Smooth muscle cell (in vitro differentiated cells): ENCODE measurements around the gene RAB3IL1. TPM values are rescaled to one million over a fixed set of nuclear protein-coding genes. Genes with fewer than 3 reads are reported as not detected.

Source experiments
- DNase-seq: peaks from one replicate; lab custom pipeline; 2025; ENCODE audit not compliant: unreplicated experiment; lab: John Stamatoyannopoulos, UW
- H2AFZ ChIP-seq: fragments of 200-600 bp; sonication (generic); 2 replicates; pipeline ENCODE4 v1.6.0; 2016; ENCODE audit warnings: antibody characterized with exemption, low read depth, mild to moderate bottlenecking
- H3F3A ChIP-seq: fragments of 200-600 bp; sonication (generic); 2 replicates; pipeline ENCODE4 v1.6.0; 2017; ENCODE audit warnings: antibody characterized with exemption, low read depth
- H3K27ac ChIP-seq: fragments of 200-600 bp; sonication (generic); 2 replicates; pipeline ENCODE4 v1.5.1; 2016; ENCODE audit warnings: low read depth, mild to moderate bottlenecking
- H3K27me3 ChIP-seq: fragments of 200-600 bp; sonication (generic); 2 replicates; pipeline ENCODE4 v1.6.1; 2016; ENCODE audit warnings: low read depth, mild to moderate bottlenecking
- H3K36me3 ChIP-seq: fragments of 200-600 bp; sonication (generic); 2 replicates; pipeline ENCODE4 v1.5.1; 2016; ENCODE audit warnings: low read depth
- H3K4me1 ChIP-seq: fragments of 200-600 bp; sonication (generic); 2 replicates; pipeline ENCODE4 v1.5.1; 2016; ENCODE audit warnings: low read depth
- H3K4me2 ChIP-seq: fragments of 200-600 bp; sonication (generic); 2 replicates; pipeline ENCODE4 v1.6.0; 2016; ENCODE audit warnings: mild to moderate bottlenecking
- H3K4me3 ChIP-seq: fragments of 200-600 bp; sonication (generic); 2 replicates; pipeline ENCODE4 v1.5.1; 2016; ENCODE audit warnings: mild to moderate bottlenecking
- H3K79me2 ChIP-seq: fragments of 200-600 bp; sonication (generic); 2 replicates; pipeline ENCODE4 v1.6.0; 2016; ENCODE audit warnings: low read depth, mild to moderate bottlenecking
- H3K9ac ChIP-seq: fragments of 200-600 bp; sonication (generic); 2 replicates; pipeline ENCODE4 v1.6.0; 2016; ENCODE audit warnings: low read depth
- H3K9me3 ChIP-seq: fragments of 200-600 bp; sonication (generic); replicated peaks from 2 replicates; pipeline ENCODE4 v1.5.1; 2016; ENCODE audit warnings: low read depth
- H4K20me1 ChIP-seq: fragments of 200-600 bp; sonication (generic); 2 replicates; pipeline ENCODE4 v1.6.0; 2016; ENCODE audit warnings: low read depth
- CTCF ChIP-seq: fragments of 200-600 bp; sonication (generic); IDR thresholded peaks from 2 replicates; pipeline ENCODE4 v1.5.1; 2017; ENCODE audit warnings: borderline replicate concordance, mild to moderate bottlenecking, antibody characterized with exemption; ENCODE audit not compliant: insufficient read depth, poor library complexity, severe bottlenecking
- WGBS: methylation state at CpG from one replicate; pipeline ENCODE4 v1.1.7; 2016; ENCODE audit warnings: low lambda C conversion rate; 5-methylcytosine and 5-hydroxymethylcytosine counted together
- polyA plus RNA-seq: library from polyadenylated mRNA; unstranded; fragments of >200 nt; fragmentation: Nextera tagmentation; extraction: Ambion mirVana; gene quantifications from 2 replicates; pipeline ENCODE4 v1.2.1, GENCODE V29; 2016
- total RNA-seq: library from RNA; depleted of rRNA; stranded (reverse); fragments of >200 nt; gene quantifications from 2 replicates; pipeline ENCODE4 v1.2.3, GENCODE V29; 2014

Gene RAB3IL1
- total and polyA plus RNA-seq, 2 experiments from 2014 or later = 4.9 to 11.6 TPM

- Histone ChIP-seq H3K36me3 (no peaks in the 10 kb centered on the region), H3K4me2 (no peak overlapping the region), H3K27me3 (no peaks in the 10 kb centered on the region), H3K27ac (no peak overlapping the region), H4K20me1 (peaks cover 3% of the 10 kb centered on the region), H2AFZ (no peak overlapping the region), H3K79me2 (no peaks in the 10 kb centered on the region), H3K9ac (no peak overlapping the region), H3K9me3 (no peaks in the 10 kb centered on the region), H3K4me3 (no peak overlapping the region), H3K4me1 (peaks cover 3% of the 10 kb centered on the region), H3F3A (no peaks in the 10 kb centered on the region)
- 88% methylated on average over 17 of the region's 17 CpGs for WGBS
- no peak for TF ChIP-seq CTCF
- no peak for DNase-seq
Measured at GRCh38 chr11:61895046-61895717, 22.2 kb downstream of the RAB3IL1 start.

GRCh38 chr11:61893981-61894380, 23.4 kb downstream of the RAB3IL1 start:
- no peak for DNase-seq
- no peak overlapping the region for H3K9ac ChIP-seq
- peaks cover 3% of the 10 kb centered on the region for H3K4me1 ChIP-seq
- peaks cover 5% of the 10 kb centered on the region for H4K20me1 ChIP-seq
- H3F3A ChIP-seq = no peaks in the 10 kb centered on the region
- H3K4me3 ChIP-seq = no peak overlapping the region
- H3K4me2 ChIP-seq = no peak overlapping the region
- no peak overlapping the region for H2AFZ ChIP-seq
- WGBS = 80% methylated on average over 5 of the region's 5 CpGs
- no peak overlapping the region for H3K27ac ChIP-seq
- H3K9me3 ChIP-seq = no peaks in the 10 kb centered on the region
- H3K27me3 ChIP-seq = no peaks in the 10 kb centered on the region
- H3K79me2 ChIP-seq = no peaks in the 10 kb centered on the region
- TF ChIP-seq CTCF = no peak
- no peaks in the 10 kb centered on the region for H3K36me3 ChIP-seq

GRCh38 chr11:61892085-61892370, 25.3 kb downstream of the RAB3IL1 start:
- no peaks in the 10 kb centered on the region for H3F3A ChIP-seq
- H3K4me2 ChIP-seq = peak overlapping the region; percentile 98
- H3K36me3 ChIP-seq = no peaks in the 10 kb centered on the region
- 35% methylated on average over 10 of the region's 12 CpGs for WGBS
- peaks cover 3% of the 10 kb centered on the region for H3K4me1 ChIP-seq
- H3K9me3 ChIP-seq = no peaks in the 10 kb centered on the region
- no peak for DNase-seq
- TF ChIP-seq CTCF = no peak
- H3K9ac ChIP-seq = no peak overlapping the region
- H3K4me3 ChIP-seq = peak overlapping the region; percentile 59
- H3K79me2 ChIP-seq = no peaks in the 10 kb centered on the region
- no peaks in the 10 kb centered on the region for H3K27me3 ChIP-seq
- H4K20me1 ChIP-seq = peaks cover 5% of the 10 kb centered on the region
- H2AFZ ChIP-seq = no peak overlapping the region
- no peak overlapping the region for H3K27ac ChIP-seq
